A549 (cell line): ENCODE results near the gene BRSK2.
"Not testable (repeated sequence)": the region's sequence is repeated elsewhere in the genome, so short reads cannot be mapped to it uniquely, and the experiment has no call there.

Experiments used
- CHD2 ChIP-seq: fragments of 150-350 bp; IDR thresholded peaks from 2 replicates; pipeline ENCODE4 v1.6.1; 2014; ENCODE audit warnings: low read length; ENCODE audit not compliant: partially characterized antibody
- CTCF ChIP-seq: fragments of >200 bp; sonication (Bioruptor Twin); formaldehyde crosslinking; IDR thresholded peaks from 3 replicates; pipeline ENCODE4 v1.5.1; 2016
- EP300 ChIP-seq, 2 experiments: fragments of >200 bp; sonication (Bioruptor Twin); formaldehyde crosslinking; IDR thresholded peaks; 2 replicates in 1 of 2; 3 replicates in 1 of 2; pipeline ENCODE4 v1.6.1; 2016 to 2017
- MAFK ChIP-seq: fragments of 450-650 bp; IDR thresholded peaks from 2 replicates; pipeline ENCODE4 v1.6.1; 2014; ENCODE audit not compliant: partially characterized antibody
- MAX ChIP-seq: IDR thresholded peaks from 2 replicates; pipeline ENCODE4 v1.6.1; 2012
- MYC ChIP-seq: IDR thresholded peaks from 2 replicates; pipeline ENCODE4 v1.6.1; 2012; ENCODE audit warnings: mild to moderate bottlenecking, inconsistent platforms, low read length, improper control_type of control experiment, borderline replicate concordance
- NR3C1 ChIP-seq: fragments of >200 bp; sonication (Bioruptor Twin); formaldehyde crosslinking; IDR thresholded peaks from 3 replicates; pipeline ENCODE4 v1.6.1; 2017
- POLR2A ChIP-seq: IDR thresholded peaks from 2 replicates; pipeline ENCODE4 v1.6.1; 2012; ENCODE audit warnings: mild to moderate bottlenecking, low read length
- REST ChIP-seq: fragments of 200-600 bp; sonication (generic); IDR thresholded peaks from 2 replicates; pipeline ENCODE4 v1.6.1; 2016; ENCODE audit warnings: antibody characterized with exemption, mild to moderate bottlenecking, moderate library complexity
- USF2 ChIP-seq: fragments of 450-650 bp; IDR thresholded peaks from 2 replicates; pipeline ENCODE4 v1.6.1; 2014; ENCODE audit warnings: antibody characterized with exemption
- ZFP36 ChIP-seq: fragments of 450-650 bp; IDR thresholded peaks from 2 replicates; pipeline ENCODE4 v1.6.1; 2014; ENCODE audit warnings: borderline replicate concordance; ENCODE audit not compliant: partially characterized antibody

GRCh38 chr11:1409852-1410125 is 20.1 kb downstream of the BRSK2 start:
- not testable (repeated sequence) for TF ChIP-seq EP300 (IDR thresholded peaks at IDR 0.05); CTCF; ZFP36; MAX; MAFK; REST; CHD2; NR3C1; POLR2A; MYC; USF2
